ENCODE measurements around the gene SAG.
"Not testable (repeated sequence)": the region's sequence is repeated elsewhere in the genome, so short reads cannot be mapped to it uniquely, and the experiment has no call there.

The SAG gene

GRCh38 chr2:233372855-233373254, 65.2 kb downstream of the SAG start:
- Histone ChIP-seq H2BK12ac (ENCODE audit: low read length) (no peak overlapping the region), H2AFZ (ENCODE audit: insufficient read depth, low read length, poor library complexity) (no peak overlapping the region), H3K27ac (ENCODE audit: low read depth, low read length) (no peak overlapping the region), H3K4ac (ENCODE audit: low read depth, low read length) (no peak overlapping the region), H4K8ac (ENCODE audit: low read depth, low read length) (no peak overlapping the region), H4K91ac (ENCODE audit: low read depth, low read length) (no peak overlapping the region), H2AK5ac (ENCODE audit: low read length) (no peak overlapping the region), H3K79me1 (ENCODE audit: low read length) (no peaks in the 10 kb centered on the region), H3K14ac (ENCODE audit: low read length) (no peak overlapping the region), H3K4me2 (ENCODE audit: low read length) (no peak overlapping the region), H3K36me3 (ENCODE audit: control insufficient read depth in 1 of 2, insufficient read depth in 2 of 2, low read length in 2 of 2) (no peaks in the 10 kb centered on the region), H3K9ac (ENCODE audit: low read length) (no peak overlapping the region), H3K27me3 (ENCODE audit: insufficient read depth, low read length) (no peaks in the 10 kb centered on the region), H4K12ac (ENCODE audit: low read depth, low read length) (no peak overlapping the region), H2BK5ac (ENCODE audit: low read depth, low read length, poor library complexity) (no peak overlapping the region), H3K79me2 (ENCODE audit: control insufficient read depth, insufficient read depth, low read length, poor library complexity) (no peaks in the 10 kb centered on the region), H3K4me3 (ENCODE audit: low read depth, low read length) (no peak overlapping the region), H3K18ac (ENCODE audit: low read length) (no peak overlapping the region), H3K4me1 (ENCODE audit: control insufficient read depth in 1 of 2, insufficient read depth in 2 of 2, low read length in 2 of 2) (no peaks in the 10 kb centered on the region), H3K23ac (ENCODE audit: low read length) (no peak overlapping the region), H2BK120ac (ENCODE audit: insufficient read depth, low read length, poor library complexity) (no peak overlapping the region), H3K9me3 (ENCODE audit: insufficient read depth, low read depth, low read length) (no peaks in the 10 kb centered on the region)
- no peak for DNase-seq
- WGBS (ENCODE audit: extremely low coverage, insufficient coverage, insufficient read length) = no CpG with 5 or more reads among the region's 8 CpGs

DNA sequence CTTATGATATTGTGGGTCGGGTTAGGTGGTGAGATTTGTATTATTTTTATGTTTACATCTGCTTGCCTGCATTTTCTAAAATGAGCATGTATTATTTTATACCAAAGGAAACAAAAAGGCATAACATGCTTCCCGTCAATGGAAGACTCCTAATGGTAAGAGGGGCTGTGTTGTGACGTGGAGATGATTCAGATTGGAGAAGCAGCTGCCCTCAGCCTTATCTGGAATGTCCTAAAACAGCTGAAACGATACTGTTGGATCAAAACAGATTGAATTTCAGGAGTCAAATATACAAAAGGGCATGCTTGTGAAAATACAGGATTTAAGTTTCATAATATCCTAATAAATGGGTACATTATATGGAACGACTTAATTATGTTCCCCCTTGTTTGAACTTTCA, 65.7 kb downstream of the SAG start:
- H3K18ac ChIP-seq (ENCODE audit: low read length) = no peak overlapping the region
- H3K9ac ChIP-seq (ENCODE audit: low read length) = no peak overlapping the region
- H2BK5ac ChIP-seq (ENCODE audit: low read depth, low read length, poor library complexity) = no peak overlapping the region
- no peaks in the 10 kb centered on the region for H3K27me3 ChIP-seq (ENCODE audit: insufficient read depth, low read length)
- no peaks in the 10 kb centered on the region for H3K79me2 ChIP-seq (ENCODE audit: control insufficient read depth, insufficient read depth, low read length, poor library complexity)
- no peak overlapping the region for H3K4ac ChIP-seq (ENCODE audit: low read depth, low read length)
- H3K14ac ChIP-seq (ENCODE audit: low read length) = no peak overlapping the region
- DNase-seq = no peak
- H3K4me2 ChIP-seq (ENCODE audit: low read length) = no peak overlapping the region
- no peak overlapping the region for H2AK5ac ChIP-seq (ENCODE audit: low read length)
- no peaks in the 10 kb centered on the region for H3K36me3 ChIP-seq (ENCODE audit: control insufficient read depth in 1 of 2, insufficient read depth in 2 of 2, low read length in 2 of 2)
- no peak overlapping the region for H4K12ac ChIP-seq (ENCODE audit: low read depth, low read length)
- 100% methylated on average over 1 of the region's 5 CpGs for WGBS (ENCODE audit: extremely low coverage, insufficient coverage, insufficient read length)
- no peak overlapping the region for H3K4me3 ChIP-seq (ENCODE audit: low read depth, low read length)
- H4K8ac ChIP-seq (ENCODE audit: low read depth, low read length) = no peak overlapping the region
- no peaks in the 10 kb centered on the region for H3K79me1 ChIP-seq (ENCODE audit: low read length)
- H4K91ac ChIP-seq (ENCODE audit: low read depth, low read length) = no peak overlapping the region
- no peaks in the 10 kb centered on the region for H3K9me3 ChIP-seq (ENCODE audit: insufficient read depth, low read depth, low read length)
- no peak overlapping the region for H2AFZ ChIP-seq (ENCODE audit: insufficient read depth, low read length, poor library complexity)
- no peak overlapping the region for H3K23ac ChIP-seq (ENCODE audit: low read length)
- H3K4me1 ChIP-seq (ENCODE audit: control insufficient read depth in 1 of 2, insufficient read depth in 2 of 2, low read length in 2 of 2) = no peaks in the 10 kb centered on the region
- no peak overlapping the region for H2BK120ac ChIP-seq (ENCODE audit: insufficient read depth, low read length, poor library complexity)
- H2BK12ac ChIP-seq (ENCODE audit: low read length) = no peak overlapping the region
- H3K27ac ChIP-seq (ENCODE audit: low read depth, low read length) = no peak overlapping the region

DNA sequence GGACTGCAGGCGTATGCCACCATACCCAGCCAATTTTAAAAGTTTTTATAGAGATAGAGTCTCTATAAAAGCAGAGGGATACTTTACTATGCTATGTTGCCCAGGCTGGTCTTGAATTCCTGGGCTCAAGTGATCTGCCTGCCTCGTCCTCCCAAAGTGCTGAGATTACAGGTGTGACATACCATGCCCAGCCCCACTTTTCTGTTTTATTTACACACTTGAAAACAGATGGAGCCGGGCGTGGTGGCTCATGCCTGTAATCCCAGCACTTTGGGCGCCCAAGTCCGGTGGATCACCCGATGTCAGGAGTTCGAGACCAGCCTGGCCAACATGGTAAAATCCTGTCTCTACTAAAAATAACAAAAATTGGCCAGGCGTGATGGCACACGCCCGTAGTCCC, 67.2 kb downstream of the SAG start:
- not testable (repeated sequence) for H3K9me3 ChIP-seq (ENCODE audit: insufficient read depth, low read depth, low read length); H3K27ac ChIP-seq (ENCODE audit: low read depth, low read length); H4K8ac ChIP-seq (ENCODE audit: low read depth, low read length); H3K79me1 ChIP-seq (ENCODE audit: low read length); H3K27me3 ChIP-seq (ENCODE audit: insufficient read depth, low read length); H4K91ac ChIP-seq (ENCODE audit: low read depth, low read length); H3K4me2 ChIP-seq (ENCODE audit: low read length); H3K4ac ChIP-seq (ENCODE audit: low read depth, low read length); DNase-seq; H2AK5ac ChIP-seq (ENCODE audit: low read length); H2BK5ac ChIP-seq (ENCODE audit: low read depth, low read length, poor library complexity); H3K36me3 ChIP-seq (ENCODE audit: control insufficient read depth in 1 of 2, insufficient read depth in 2 of 2, low read length in 2 of 2); H3K4me1 ChIP-seq (ENCODE audit: control insufficient read depth in 1 of 2, insufficient read depth in 2 of 2, low read length in 2 of 2); H4K12ac ChIP-seq (ENCODE audit: low read depth, low read length); H3K9ac ChIP-seq (ENCODE audit: low read length); H2BK12ac ChIP-seq (ENCODE audit: low read length); H3K23ac ChIP-seq (ENCODE audit: low read length); H3K79me2 ChIP-seq (ENCODE audit: control insufficient read depth, insufficient read depth, low read length, poor library complexity); H3K18ac ChIP-seq (ENCODE audit: low read length); H3K14ac ChIP-seq (ENCODE audit: low read length); H2BK120ac ChIP-seq (ENCODE audit: insufficient read depth, low read length, poor library complexity); H2AFZ ChIP-seq (ENCODE audit: insufficient read depth, low read length, poor library complexity); H3K4me3 ChIP-seq (ENCODE audit: low read depth, low read length)
- no CpG with 5 or more reads among the region's 11 CpGs for WGBS (ENCODE audit: extremely low coverage, insufficient coverage, insufficient read length)

DNA sequence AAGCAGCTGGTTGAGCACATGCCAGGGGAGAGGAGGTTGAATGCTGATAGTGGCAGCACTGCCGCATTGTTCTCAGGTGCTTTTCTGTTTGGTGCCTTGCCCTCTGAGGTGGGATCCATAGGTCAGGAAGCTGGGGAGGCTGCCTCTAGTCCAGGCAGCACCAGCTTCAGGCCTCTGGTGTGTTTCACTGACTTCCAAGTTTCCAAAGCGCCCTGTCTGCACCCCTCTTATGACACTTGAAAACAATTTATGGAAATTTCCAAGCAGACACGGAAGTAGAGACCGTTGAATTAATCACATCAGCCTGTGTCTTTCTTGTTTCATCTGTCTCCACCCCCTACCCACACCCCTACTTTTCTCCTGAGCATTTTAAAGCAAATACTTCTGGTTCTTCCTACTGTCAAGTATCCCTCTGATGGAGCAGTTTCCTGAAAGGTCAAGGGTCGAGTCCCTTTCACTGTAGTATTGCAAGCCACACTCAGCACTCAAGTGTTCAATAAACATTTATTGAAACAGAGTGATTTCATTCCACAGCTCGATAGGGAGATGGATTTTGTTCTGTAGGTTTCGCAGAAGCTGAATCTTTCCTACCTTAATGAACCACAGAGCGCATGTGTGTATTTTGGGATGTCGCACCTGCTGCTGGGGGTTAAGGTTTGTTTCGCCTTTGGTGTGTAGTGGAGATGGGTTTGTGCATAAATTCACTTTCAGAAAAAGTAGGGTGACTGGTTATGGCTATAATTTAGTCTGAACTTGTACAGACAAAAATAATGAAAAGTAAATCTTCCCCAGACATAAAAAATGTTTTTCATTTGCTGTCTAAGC, 68.1 kb downstream of the SAG start:
- no peak overlapping the region for H3K4ac ChIP-seq (ENCODE audit: low read depth, low read length)
- H2BK120ac ChIP-seq (ENCODE audit: insufficient read depth, low read length, poor library complexity) = no peak overlapping the region
- H3K23ac ChIP-seq (ENCODE audit: low read length) = no peak overlapping the region
- no peak overlapping the region for H3K4me2 ChIP-seq (ENCODE audit: low read length)
- no CpG with 5 or more reads among the region's 10 CpGs for WGBS (ENCODE audit: extremely low coverage, insufficient coverage, insufficient read length)
- H3K9ac ChIP-seq (ENCODE audit: low read length) = no peak overlapping the region
- peaks cover 1% of the 10 kb centered on the region for H3K9me3 ChIP-seq (ENCODE audit: insufficient read depth, low read depth, low read length)
- no peaks in the 10 kb centered on the region for H3K79me1 ChIP-seq (ENCODE audit: low read length)
- no peak overlapping the region for H3K4me3 ChIP-seq (ENCODE audit: low read depth, low read length)
- H3K4me1 ChIP-seq (ENCODE audit: control insufficient read depth in 1 of 2, insufficient read depth in 2 of 2, low read length in 2 of 2) = no peaks in the 10 kb centered on the region
- no peak overlapping the region for H4K8ac ChIP-seq (ENCODE audit: low read depth, low read length)
- no peaks in the 10 kb centered on the region for H3K27me3 ChIP-seq (ENCODE audit: insufficient read depth, low read length)
- DNase-seq = no peak
- no peak overlapping the region for H4K91ac ChIP-seq (ENCODE audit: low read depth, low read length)
- no peak overlapping the region for H4K12ac ChIP-seq (ENCODE audit: low read depth, low read length)
- H3K14ac ChIP-seq (ENCODE audit: low read length) = no peak overlapping the region
- no peak overlapping the region for H2AFZ ChIP-seq (ENCODE audit: insufficient read depth, low read length, poor library complexity)
- H2BK12ac ChIP-seq (ENCODE audit: low read length) = no peak overlapping the region
- H3K27ac ChIP-seq (ENCODE audit: low read depth, low read length) = no peak overlapping the region
- H3K36me3 ChIP-seq (ENCODE audit: control insufficient read depth in 1 of 2, insufficient read depth in 2 of 2, low read length in 2 of 2) = no peaks in the 10 kb centered on the region
- no peak overlapping the region for H2AK5ac ChIP-seq (ENCODE audit: low read length)
- no peak overlapping the region for H2BK5ac ChIP-seq (ENCODE audit: low read depth, low read length, poor library complexity)
- H3K18ac ChIP-seq (ENCODE audit: low read length) = no peak overlapping the region
- no peaks in the 10 kb centered on the region for H3K79me2 ChIP-seq (ENCODE audit: control insufficient read depth, insufficient read depth, low read length, poor library complexity)
